ENCODE data around the gene EMX2. TPM values are rescaled to one million over a fixed set of nuclear protein-coding genes. Genes with fewer than 3 reads are reported as not detected.
A peak's percentile ranks its signal among the peaks of the same experiment; 100 is the strongest.

The EMX2 gene
- polyA plus RNA-seq, 6 donors from 2014 or later = not detected

GRCh38 chr10:117590101-117590875, 47.7 kb downstream of the EMX2 start:
- Mint-ChIP-seq H3K4me3 (no peak overlapping the region), H3K9me3 (peaks cover 0 to 5% (median 2%) of the 10 kb centered on the region in 7 donors), H3K36me3 (no peaks in the 10 kb centered on the region), H3K27me3 (peaks cover 0 to 14% (median 11%) of the 10 kb centered on the region in 3 donors), H3K4me1 (no peaks in the 10 kb centered on the region), H3K27ac (no peak overlapping the region)
- DNase-seq = no peak
- no peak for ATAC-seq (ENCODE audit: low read depth in 2 of 2)

GRCh38 chr10:117591043-117591442, 48.5 kb downstream of the EMX2 start:
- DNase-seq (no peak), ATAC-seq (ENCODE audit: low read depth in 2 of 2) (no peak)
- H3K27ac Mint-ChIP-seq = peak overlapping the region in 1 of 6 donors; percentile 31
- no peaks in the 10 kb centered on the region for H3K36me3 Mint-ChIP-seq
- H3K4me3 Mint-ChIP-seq = no peak overlapping the region
- peaks cover 0 to 14% (median 11%) of the 10 kb centered on the region in 3 donors for H3K27me3 Mint-ChIP-seq
- peaks cover 0 to 4% (median 0%) of the 10 kb centered on the region in 7 donors for H3K9me3 Mint-ChIP-seq
- no peaks in the 10 kb centered on the region for H3K4me1 Mint-ChIP-seq

- peaks cover 0 to 3% (median 0%) of the 10 kb centered on the region in 7 donors for H3K9me3 Mint-ChIP-seq
- H3K27ac Mint-ChIP-seq = no peak overlapping the region
- no peak for DNase-seq
- H3K4me3 Mint-ChIP-seq = no peak overlapping the region
- no peaks in the 10 kb centered on the region for H3K36me3 Mint-ChIP-seq
- no peaks in the 10 kb centered on the region for H3K4me1 Mint-ChIP-seq
- peaks cover 0 to 13% (median 6%) of the 10 kb centered on the region in 3 donors for H3K27me3 Mint-ChIP-seq
- no peak for ATAC-seq (ENCODE audit: low read depth in 2 of 2)
These were observed 52.2 kb downstream of the EMX2 start for GRCh38 chr10:117594722-117595121.

GRCh38 chr10:117596706-117597105, 54.2 kb downstream of the EMX2 start:
- H3K27ac Mint-ChIP-seq = no peak overlapping the region
- ATAC-seq (ENCODE audit: low read depth in 2 of 2) = no peak
- no peaks in the 10 kb centered on the region for H3K4me1 Mint-ChIP-seq
- H3K27me3 Mint-ChIP-seq = peaks cover 0 to 5% (median 2%) of the 10 kb centered on the region in 3 donors
- no peak overlapping the region for H3K4me3 Mint-ChIP-seq
- no peaks in the 10 kb centered on the region for H3K36me3 Mint-ChIP-seq
- DNase-seq = no peak
- peaks cover 0 to 3% (median 0%) of the 10 kb centered on the region in 7 donors for H3K9me3 Mint-ChIP-seq

GRCh38 chr10:117597216-117597615, 54.7 kb downstream of the EMX2 start:
- no peak for DNase-seq
- no peak overlapping the region for H3K27ac Mint-ChIP-seq
- H3K9me3 Mint-ChIP-seq = peaks cover 0 to 5% (median 2%) of the 10 kb centered on the region in 7 donors
- no peaks in the 10 kb centered on the region for H3K36me3 Mint-ChIP-seq
- H3K27me3 Mint-ChIP-seq = peaks cover 0 to 7% (median 5%) of the 10 kb centered on the region in 3 donors
- no peak for ATAC-seq (ENCODE audit: low read depth in 2 of 2)
- H3K4me3 Mint-ChIP-seq = no peak overlapping the region
- H3K4me1 Mint-ChIP-seq = no peaks in the 10 kb centered on the region

Other genes with a start within 250 kb of the EMX2 start
- gene PDZD8, start 167.3 kb upstream of the EMX2 start, polyA plus RNA-seq (ENCODE audit: low read depth in 6 of 6) = 10 to 100 TPM in 1 of 6 donors, 1 to 10 TPM in 5; 2.0 to 12.0 (median 6.5) TPM